Pancreas (tissue), 10 donors: ENCODE measurements around the gene B3GNT5. TPM values are rescaled to one million over a fixed set of nuclear protein-coding genes. Genes with fewer than 3 reads are reported as not detected.

Experiments used
- ATAC-seq, 4 donors: fragments of 200-7000 bp; cut with Tn5 transposase; one replicate each; pipeline versions ENCODE4 v1.8.0 to v1.9.1; 2020; ENCODE audit warnings: mild to moderate bottlenecking in 4 of 4, moderate library complexity in 4 of 4
- DNase-seq, 6 donors: peaks; one replicate each; pipeline ENCODE4 v3.0.0-alpha.2; 2020
- FAIRE-seq: peaks from 2 replicates; lab custom pipeline; 2012; peaks lifted over from hg19 to GRCh38; lab: Jason Lieb, UNC
- H3K27ac ChIP-seq, 4 donors: fragments of 200-600 bp; sonication (generic); 1 replicate in 3 of 4; 2 replicates in 1 of 4; pipeline versions ENCODE4 v1.5.0 to v1.8.0; 2020
- H3K27me3 ChIP-seq, 4 donors: fragments of 200-600 bp; one replicate each; pipeline ENCODE4 v1.8.0; 2021
- H3K36me3 ChIP-seq, 3 donors: fragments of 200-600 bp; sonication (generic) in 1 of 3; one replicate each; pipeline versions ENCODE4 v1.5.0 to v1.8.0; 2020 to 2021
- H3K4me1 ChIP-seq, 3 donors: fragments of 200-600 bp; one replicate each; pipeline ENCODE4 v1.8.0; 2021
- H3K4me3 ChIP-seq, 4 donors: fragments of 200-600 bp; sonication (generic) in 2 of 4; one replicate each; pipeline versions ENCODE4 v1.5.0 to v1.8.0; 2020 to 2021
- H3K9me3 ChIP-seq, 4 donors: fragments of 200-600 bp; one replicate each; pipeline ENCODE4 v1.8.0; 2021
- WGBS, 2 donors: extraction: QIAGEN DNeasy Blood & Tissue Kit; methylation state at CpG; one replicate each; pipeline ENCODE4 v1.1.7; 2013; 5-methylcytosine and 5-hydroxymethylcytosine counted together
- intact Hi-C, 3 donors: fragments of 100-400 bp; cut with DNase I; formaldehyde crosslinking; loops; one replicate each; pipeline versions ENCODE4 v1.11.1 to v1.14.2; 2022
- polyA plus RNA-seq, 2 donors: library from polyadenylated mRNA; stranded (reverse); fragments of 200-250 nt; gene quantifications; one replicate each; pipeline ENCODE4 v1.2.3, GENCODE V29; 2013
- total RNA-seq, 6 donors: library from RNA; stranded (reverse); fragmentation: NEBNext Ultra II Directional in 4 of 6; extraction: Animal tissue kit (Norgen Biotek cat#: 25700) in 4 of 6; gene quantifications; one replicate each; pipeline versions ENCODE4 v1.2.1 to v1.2.4, GENCODE V29; 2021 to 2023
- TF ChIP-seq, protein P1 (sequence below), 4 donors: fragments of 200-600 bp; sonication (generic) in 3 of 4; IDR thresholded peaks; one replicate each; pipeline versions ENCODE4 v1.5.0 to v1.8.0; 2021; ENCODE audit warnings: antibody characterized with exemption in 4 of 4
- donor health status: healthy with polysubstance abuse.
- donor health status: DM: no; HTN: no; CAD: no; lungs with moderate emphysema.
- donor health status: DM: no; HTN: no; CAD: no.
- donor health status: control.
- donor health status: control.
- donor health status: Bipolar disorder and iron deficiency.
- donor health status: DM: yes; HTN: yes; CAD: no.
- donor health status: DM: no; HTN: no; CAD: no.
- donor health status: DM: no; HTN: no; CAD: no.
- donor health status: DM: yes; HTN: yes; CAD: no.

Gene B3GNT5
- total and polyA plus RNA-seq, 8 donors: 3.0 to 13.7 (median 5.2) TPM

DNA sequence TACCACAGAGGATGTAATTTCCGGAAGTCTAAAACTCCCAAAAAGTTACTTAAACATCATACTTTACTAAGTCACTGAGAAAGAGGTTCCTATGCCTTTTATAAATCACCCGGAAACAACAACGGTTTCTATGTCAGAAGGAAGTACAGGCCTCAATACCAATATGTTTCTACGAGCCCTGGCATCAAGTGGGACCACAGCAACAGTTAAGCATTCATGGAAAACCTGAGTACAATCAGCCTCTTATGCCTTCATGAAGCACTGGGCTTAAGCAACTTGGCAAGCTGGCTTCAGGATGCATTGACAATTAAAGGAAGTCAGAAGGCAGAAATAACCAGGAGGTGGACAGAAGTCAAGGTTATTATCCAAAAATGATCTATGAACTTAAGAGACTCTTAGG, 19.1 kb upstream of the B3GNT5 start:
- no peak for FAIRE-seq
- H3K9me3 ChIP-seq: no peaks in the 10 kb centered on the region
- no peaks in the 10 kb centered on the region for H3K4me1 ChIP-seq
- H3K36me3 ChIP-seq: no peaks in the 10 kb centered on the region
- ATAC-seq: peak in 2 of 4 donors; percentile 42 to 49
- TF ChIP-seq, protein P1, sequence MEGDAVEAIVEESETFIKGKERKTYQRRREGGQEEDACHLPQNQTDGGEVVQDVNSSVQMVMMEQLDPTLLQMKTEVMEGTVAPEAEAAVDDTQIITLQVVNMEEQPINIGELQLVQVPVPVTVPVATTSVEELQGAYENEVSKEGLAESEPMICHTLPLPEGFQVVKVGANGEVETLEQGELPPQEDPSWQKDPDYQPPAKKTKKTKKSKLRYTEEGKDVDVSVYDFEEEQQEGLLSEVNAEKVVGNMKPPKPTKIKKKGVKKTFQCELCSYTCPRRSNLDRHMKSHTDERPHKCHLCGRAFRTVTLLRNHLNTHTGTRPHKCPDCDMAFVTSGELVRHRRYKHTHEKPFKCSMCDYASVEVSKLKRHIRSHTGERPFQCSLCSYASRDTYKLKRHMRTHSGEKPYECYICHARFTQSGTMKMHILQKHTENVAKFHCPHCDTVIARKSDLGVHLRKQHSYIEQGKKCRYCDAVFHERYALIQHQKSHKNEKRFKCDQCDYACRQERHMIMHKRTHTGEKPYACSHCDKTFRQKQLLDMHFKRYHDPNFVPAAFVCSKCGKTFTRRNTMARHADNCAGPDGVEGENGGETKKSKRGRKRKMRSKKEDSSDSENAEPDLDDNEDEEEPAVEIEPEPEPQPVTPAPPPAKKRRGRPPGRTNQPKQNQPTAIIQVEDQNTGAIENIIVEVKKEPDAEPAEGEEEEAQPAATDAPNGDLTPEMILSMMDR (IDR thresholded peaks at IDR 0.05): no peak
- H3K27me3 ChIP-seq: no peaks in the 10 kb centered on the region
- intact Hi-C loops: no loop called here
- H3K4me3 ChIP-seq: no peak overlapping the region
- peak overlapping the region in 1 of 4 donors; percentile 25 for H3K27ac ChIP-seq
- no peak for DNase-seq
- 53 to 61% methylated on average over 4 of the region's 4 CpGs for WGBS, 2 donors

DNA sequence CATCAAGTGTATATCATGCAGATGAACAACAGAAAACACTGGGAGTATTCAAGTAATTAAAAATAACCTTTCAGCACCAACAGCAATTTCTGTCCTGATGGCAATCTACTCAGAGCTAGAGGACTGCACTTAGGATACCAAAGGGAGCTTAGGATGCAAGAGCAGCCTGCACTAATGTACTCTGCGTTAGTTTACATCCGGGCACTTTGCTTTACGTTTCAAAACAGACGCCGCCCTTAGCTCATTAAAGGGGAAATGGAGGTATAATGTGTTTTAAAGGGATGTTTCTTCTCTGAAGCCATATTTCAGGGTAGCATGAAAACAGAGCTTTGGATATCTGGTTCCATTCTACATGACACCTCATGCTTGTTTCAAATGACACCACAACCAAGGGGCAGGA, 14.0 kb upstream of the B3GNT5 start:
- H3K4me1 ChIP-seq: no peaks in the 10 kb centered on the region
- FAIRE-seq: no peak
- TF ChIP-seq, protein P1 (IDR thresholded peaks at IDR 0.05): no peak
- H3K9me3 ChIP-seq: no peaks in the 10 kb centered on the region
- 75 to 79% methylated on average over 5 of the region's 5 CpGs for WGBS, 2 donors
- no peaks in the 10 kb centered on the region for H3K36me3 ChIP-seq
- intact Hi-C loops: no loop called here
- H3K27me3 ChIP-seq: no peaks in the 10 kb centered on the region
- H3K4me3 ChIP-seq: no peak overlapping the region
- ATAC-seq: no peak
- H3K27ac ChIP-seq: no peak overlapping the region
- no peak for DNase-seq

DNA sequence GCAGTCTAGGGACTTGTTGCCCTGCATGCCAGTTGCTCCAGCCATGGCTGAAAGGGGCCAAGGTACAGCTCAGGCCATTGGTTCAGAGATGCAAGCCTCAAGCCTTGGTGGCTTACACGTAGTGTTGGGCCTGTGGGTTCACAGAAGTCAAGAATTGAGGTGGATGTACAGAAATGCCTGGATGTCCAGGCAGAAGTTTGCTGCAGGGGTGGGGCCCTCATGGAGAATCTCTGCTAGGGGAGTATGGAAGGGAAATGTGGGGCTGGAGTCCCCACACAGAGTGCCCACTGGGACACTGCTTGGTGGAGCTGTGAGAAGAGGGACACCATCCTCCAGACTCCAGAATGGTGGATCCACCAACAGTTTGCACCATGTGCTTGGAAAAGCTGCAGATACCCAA, 10.6 kb upstream of the B3GNT5 start:
- Histone ChIP-seq H3K4me1 (peaks cover 0 to 6% (median 0%) of the 10 kb centered on the region in 3 donors), H3K27me3 (no peaks in the 10 kb centered on the region), H3K36me3 (no peaks in the 10 kb centered on the region), H3K9me3 (no peaks in the 10 kb centered on the region), H3K4me3 (no peak overlapping the region), H3K27ac (no peak overlapping the region)
- intact Hi-C loops: no loop called here
- TF ChIP-seq, protein P1 (IDR thresholded peaks at IDR 0.05): no peak
- FAIRE-seq: no peak
- DNase-seq: no peak
- ATAC-seq: no peak
- WGBS, 2 donors: 74 to 88% methylated on average over 1 of the region's 1 CpG

DNA sequence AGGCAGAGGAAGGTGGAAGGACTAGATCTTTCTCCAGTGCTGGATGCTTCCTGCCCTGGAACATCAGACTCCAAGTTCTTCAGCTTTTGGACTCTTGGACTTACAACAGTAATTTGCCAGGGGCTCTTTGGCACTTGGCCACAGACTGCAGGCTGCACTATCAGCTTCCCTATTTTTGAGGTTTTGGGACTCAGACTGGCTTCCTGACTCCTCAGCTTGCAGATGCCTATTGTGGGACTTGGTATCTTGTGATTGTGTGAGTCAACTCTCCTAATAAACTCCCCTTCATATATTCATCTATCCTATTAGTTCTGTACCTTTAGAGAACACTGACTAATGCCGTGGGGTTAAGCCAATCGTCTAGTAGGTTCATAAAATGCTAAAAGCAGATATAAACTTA, 8.8 kb upstream of the B3GNT5 start:
- no peaks in the 10 kb centered on the region for H3K36me3 ChIP-seq
- WGBS, 2 donors: 91 to 95% methylated on average over 2 of the region's 2 CpGs
- FAIRE-seq: no peak

DNA sequence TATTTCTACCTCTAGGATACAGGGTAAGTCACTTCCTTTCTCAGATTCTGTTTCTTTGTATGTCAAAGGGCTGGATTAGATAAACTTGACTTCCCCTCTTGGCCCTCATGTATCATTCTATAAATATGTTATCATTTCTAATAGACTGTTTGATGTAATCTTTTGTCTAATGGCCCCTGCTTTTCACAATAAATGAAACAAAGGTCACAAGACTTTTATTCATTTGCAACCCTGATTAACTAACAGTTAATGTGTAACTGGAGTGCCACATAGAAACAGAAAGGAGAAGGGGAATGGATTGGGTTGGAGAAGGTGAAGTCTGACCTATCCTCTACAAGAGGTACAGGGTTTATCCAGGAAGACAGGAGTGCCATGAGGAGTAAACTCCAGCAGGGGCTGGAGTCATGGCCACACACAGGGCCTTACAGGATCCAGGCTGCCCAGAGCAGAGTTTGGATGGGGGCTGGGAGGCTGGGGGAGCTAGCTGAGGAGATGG, 8.0 kb upstream of the B3GNT5 start:
- TF ChIP-seq, protein P1 (IDR thresholded peaks at IDR 0.05): no peak
- intact Hi-C loops: no loop called here
- no peak overlapping the region for H3K4me3 ChIP-seq
- peak in 3 of 4 donors; percentile 63 to 70 (median 63) for ATAC-seq
- H3K27me3 ChIP-seq: no peaks in the 10 kb centered on the region
- no peak for FAIRE-seq
- no peaks in the 10 kb centered on the region for H3K9me3 ChIP-seq
- H3K4me1 ChIP-seq: peaks cover 0 to 6% (median 0%) of the 10 kb centered on the region in 3 donors
- no peaks in the 10 kb centered on the region for H3K36me3 ChIP-seq
- H3K27ac ChIP-seq: peak overlapping the region in 3 of 4 donors; percentile 13 to 67 (median 39)
- no peak for DNase-seq

More for the DNA sequence above, 8.8 kb upstream of the B3GNT5 start:
- no peaks in the 10 kb centered on the region for H3K27me3 ChIP-seq
- intact Hi-C loops: no loop called here
- ATAC-seq (peak in 2 of 4 donors; percentile 30 to 66), DNase-seq (peak in 1 of 6 donors; percentile 53)
- no peak overlapping the region for H3K27ac ChIP-seq
- TF ChIP-seq, protein P1 (IDR thresholded peaks at IDR 0.05): no peak
- H3K4me3 ChIP-seq: no peak overlapping the region
- no peaks in the 10 kb centered on the region for H3K9me3 ChIP-seq
- peaks cover 0 to 6% (median 0%) of the 10 kb centered on the region in 3 donors for H3K4me1 ChIP-seq
